Endothelial cell of umbilical vein (primary cell): ENCODE results near the gene PLA2G15. TPM values are rescaled to one million over a fixed set of nuclear protein-coding genes. Genes with fewer than 3 reads are reported as not detected.

Experiments used
- BruUV-seq: library from RNA; stranded (reverse); fragments of 400-500 nt; replicated peaks from 2 replicates; lab custom pipeline; 2021; lab: Mats Ljungman, UMichigan
- CTCF ChIA-PET: fragments of 300-600, 350-600 bp; sonication (Branson Sonifier 250); formaldehyde crosslinking; loops from one replicate; lab custom pipeline; 2021; ENCODE audit warnings: antibody characterized with exemption, inconsistent platforms; lab: Charles Lee
- POLR2A ChIA-PET: fragments of 300-600, 350-600 bp; sonication (Branson Sonifier 250); formaldehyde crosslinking; loops from one replicate; lab custom pipeline; 2021; ENCODE audit warnings: antibody characterized with exemption, inconsistent platforms; lab: Charles Lee
- DNase-seq: peaks from one replicate; pipeline ENCODE4 v3.0.0-alpha.2; 2011; ENCODE audit warnings: low read depth, low spot score
- FAIRE-seq: peaks from 2 replicates; lab custom pipeline; 2011; peaks lifted over from hg19 to GRCh38; lab: Jason Lieb, UNC
- H2AFZ ChIP-seq: 2 replicates; pipeline ENCODE4 v1.6.0; 2012; ENCODE audit warnings: low read depth, low read length, control low read depth, inconsistent platforms
- H3K27ac ChIP-seq: 2 replicates; pipeline ENCODE4 v1.5.1; 2011; ENCODE audit warnings: low read depth, mild to moderate bottlenecking, control low read depth, low read length, moderate library complexity; ENCODE audit not compliant: insufficient read depth
- H3K27me3 ChIP-seq, 2 experiments: 2 replicates each; pipeline versions ENCODE4 v1.6.0 to v1.6.1; 2011; ENCODE audit warnings: low read length in 2 of 2, mixed read lengths in 1 of 2; ENCODE audit not compliant: control insufficient read depth in 2 of 2, insufficient read depth in 2 of 2
- H3K36me3 ChIP-seq, 2 experiments: 2 replicates in 1 of 2; 3 replicates in 1 of 2; pipeline ENCODE4 v1.5.1; 2011; ENCODE audit warnings: low read length in 2 of 2, mild to moderate bottlenecking in 1 of 2, moderate library complexity in 1 of 2; ENCODE audit not compliant: control insufficient read depth in 2 of 2, insufficient read depth in 2 of 2; ENCODE audit errors: extremely low read depth in 1 of 2
- H3K4me1 ChIP-seq: 3 replicates; pipeline ENCODE4 v1.5.1; 2011; ENCODE audit warnings: mild to moderate bottlenecking, low read length; ENCODE audit not compliant: control insufficient read depth, insufficient read depth; ENCODE audit errors: extremely low read depth
- H3K4me2 ChIP-seq: 2 replicates; pipeline ENCODE4 v1.6.1; 2011; ENCODE audit warnings: low read length, control low read depth, mixed read lengths; ENCODE audit not compliant: insufficient read depth
- H3K4me3 ChIP-seq, 3 experiments: fragments of 200-600 bp in 1 of 3; sonication (generic), shearing (Covaris generic) in 1 of 3; replicated peaks in 1 of 3; 2 replicates each; pipeline ENCODE4 v1.5.1; 2011 to 2016; ENCODE audit warnings: control low read depth in 3 of 3, low read length in 3 of 3, mild to moderate bottlenecking in 2 of 3, inconsistent platforms in 1 of 3, low read depth in 1 of 3, moderate library complexity in 1 of 3; ENCODE audit not compliant: insufficient read depth in 1 of 3
- H3K79me2 ChIP-seq: 2 replicates; pipeline ENCODE4 v1.6.0; 2012; ENCODE audit warnings: low read length, inconsistent platforms; ENCODE audit not compliant: control insufficient read depth, insufficient read depth
- H3K9ac ChIP-seq: replicated peaks from 2 replicates; pipeline ENCODE3; 2011; ENCODE audit warnings: low read length, control low read depth; ENCODE audit not compliant: insufficient read depth; ENCODE audit errors: extremely low read depth
- H3K9me1 ChIP-seq: replicated peaks from 3 replicates; pipeline ENCODE4 v1.6.0; 2011; ENCODE audit warnings: mild to moderate bottlenecking, low read length; ENCODE audit not compliant: control insufficient read depth, insufficient read depth; ENCODE audit errors: extremely low read depth
- H3K9me3 ChIP-seq: replicated peaks from 2 replicates; pipeline ENCODE4 v1.5.1; 2012; ENCODE audit warnings: low read length, inconsistent platforms; ENCODE audit not compliant: control insufficient read depth, insufficient read depth
- H4K20me1 ChIP-seq: replicated peaks from 2 replicates; pipeline ENCODE3; 2011; ENCODE audit warnings: mild to moderate bottlenecking, low read length; ENCODE audit not compliant: control insufficient read depth, insufficient read depth; ENCODE audit errors: extremely low read depth
- EZH2 ChIP-seq: IDR thresholded peaks from 2 replicates; pipeline ENCODE4 v1.6.1; 2012; ENCODE audit warnings: borderline replicate concordance, low read depth, mild to moderate bottlenecking, moderate library complexity, low read length, inconsistent platforms; ENCODE audit not compliant: severe bottlenecking
- FOS ChIP-seq: IDR thresholded peaks from 2 replicates; pipeline ENCODE4 v1.6.1; 2011; ENCODE audit warnings: mild to moderate bottlenecking, low read length, moderate library complexity, borderline replicate concordance; ENCODE audit not compliant: insufficient read depth
- GATA2 ChIP-seq: IDR thresholded peaks from 2 replicates; pipeline ENCODE4 v1.7.0; 2011; ENCODE audit warnings: low read depth, mild to moderate bottlenecking, moderate library complexity, mixed read lengths, low read length; ENCODE audit not compliant: insufficient read length, insufficient read depth
- JUN ChIP-seq: IDR thresholded peaks from 2 replicates; pipeline ENCODE4 v1.6.1; 2011; ENCODE audit warnings: borderline replicate concordance, low read depth; ENCODE audit not compliant: insufficient read length, insufficient read depth
- MYC ChIP-seq: IDR thresholded peaks from one replicate; pipeline ENCODE4 v1.6.1; 2011; ENCODE audit warnings: mild to moderate bottlenecking, low read depth, low read length
- POLR2A ChIP-seq: IDR thresholded peaks from 2 replicates; pipeline ENCODE4 v1.6.1; 2012; ENCODE audit warnings: low read depth, mild to moderate bottlenecking, control low read depth, low read length
- POLR2AphosphoS5 ChIP-seq: IDR thresholded peaks from 2 replicates; pipeline ENCODE4 v1.6.1; 2012; ENCODE audit warnings: low read depth, mild to moderate bottlenecking, control low read depth, low read length, moderate library complexity; ENCODE audit not compliant: insufficient read depth
- dilution Hi-C: fragments of 300-500 bp; cut with MboI; formaldehyde crosslinking; loops from one replicate; pipeline ENCODE4 v1.15.0; 2019; ENCODE audit warnings: low sequenced_read_pairs; ENCODE audit not compliant: extremely low pct_ligation_motif_present
- intact Hi-C: fragments of 100-400 bp; cut with micrococcal nuclease; formaldehyde crosslinking; loops from one replicate; pipeline ENCODE4 v1.10.0; 2022
- polyA plus RNA-seq, 4 experiments: library from polyadenylated mRNA; depleted of rRNA in 3 of 4; stranded (reverse) in 3 of 4; unstranded in 1 of 4; fragments of >200 nt; gene quantifications; 2 replicates each; pipeline versions ENCODE4 v1.2.1 to v1.2.3, GENCODE V29; 2011 to 2012; ENCODE audit warnings: missing spikeins in 1 of 4
- total RNA-seq: library from RNA; stranded (reverse); gene quantifications from 2 replicates; pipeline ENCODE4 v1.2.3, GENCODE V29; 2021
- TF ChIP-seq, protein P1 (sequence below): IDR thresholded peaks from 2 replicates; pipeline ENCODE4 v1.6.1; 2011; ENCODE audit not compliant: insufficient read depth, insufficient read length
- TF ChIP-seq, protein P2 (sequence below), 2 donors: IDR thresholded peaks; 1 replicate in 1 of 2; 2 replicates in 1 of 2; pipeline ENCODE4 v1.5.1; 2011; ENCODE audit warnings: low read length in 2 of 2, mild to moderate bottlenecking in 2 of 2, moderate library complexity in 2 of 2, control low read depth in 1 of 2, inconsistent platforms in 1 of 2, low read depth in 1 of 2; ENCODE audit not compliant: insufficient read depth in 1 of 2; ENCODE audit errors: extremely low read depth in 1 of 2

Gene PLA2G15
- total and polyA plus RNA-seq, 2 donors (not counting 3 experiments of a cell fraction or from before 2014, with no cell fraction given): 24.3 to 41.8 TPM

DNA sequence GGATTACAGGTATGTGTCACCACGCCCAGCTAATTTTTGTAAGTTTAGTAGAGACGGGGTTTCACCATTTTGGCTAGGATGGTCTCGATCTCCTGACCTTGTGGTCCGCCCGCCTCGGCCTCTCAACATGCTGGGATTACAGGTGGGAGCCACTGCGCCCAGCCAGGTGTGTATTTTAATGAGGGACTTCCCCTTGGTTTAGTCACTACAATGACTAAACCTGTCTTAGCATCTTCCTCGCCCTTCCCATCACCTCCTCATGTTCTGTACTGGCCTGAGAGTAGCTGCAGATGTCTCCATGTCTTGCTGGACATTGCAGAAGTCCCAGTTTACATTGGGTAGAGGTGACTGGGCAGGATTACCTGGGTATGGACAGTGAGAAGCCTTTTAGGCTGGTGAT lies 28.7 kb downstream of the PLA2G15 start:
- TF ChIP-seq EZH2: no peak
- no peak for TF ChIP-seq POLR2A
- TF ChIP-seq, protein P1, sequence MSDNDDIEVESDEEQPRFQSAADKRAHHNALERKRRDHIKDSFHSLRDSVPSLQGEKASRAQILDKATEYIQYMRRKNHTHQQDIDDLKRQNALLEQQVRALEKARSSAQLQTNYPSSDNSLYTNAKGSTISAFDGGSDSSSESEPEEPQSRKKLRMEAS: no peak
- TF ChIP-seq, protein P2, sequence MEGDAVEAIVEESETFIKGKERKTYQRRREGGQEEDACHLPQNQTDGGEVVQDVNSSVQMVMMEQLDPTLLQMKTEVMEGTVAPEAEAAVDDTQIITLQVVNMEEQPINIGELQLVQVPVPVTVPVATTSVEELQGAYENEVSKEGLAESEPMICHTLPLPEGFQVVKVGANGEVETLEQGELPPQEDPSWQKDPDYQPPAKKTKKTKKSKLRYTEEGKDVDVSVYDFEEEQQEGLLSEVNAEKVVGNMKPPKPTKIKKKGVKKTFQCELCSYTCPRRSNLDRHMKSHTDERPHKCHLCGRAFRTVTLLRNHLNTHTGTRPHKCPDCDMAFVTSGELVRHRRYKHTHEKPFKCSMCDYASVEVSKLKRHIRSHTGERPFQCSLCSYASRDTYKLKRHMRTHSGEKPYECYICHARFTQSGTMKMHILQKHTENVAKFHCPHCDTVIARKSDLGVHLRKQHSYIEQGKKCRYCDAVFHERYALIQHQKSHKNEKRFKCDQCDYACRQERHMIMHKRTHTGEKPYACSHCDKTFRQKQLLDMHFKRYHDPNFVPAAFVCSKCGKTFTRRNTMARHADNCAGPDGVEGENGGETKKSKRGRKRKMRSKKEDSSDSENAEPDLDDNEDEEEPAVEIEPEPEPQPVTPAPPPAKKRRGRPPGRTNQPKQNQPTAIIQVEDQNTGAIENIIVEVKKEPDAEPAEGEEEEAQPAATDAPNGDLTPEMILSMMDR (IDR thresholded peaks at IDR 0.05; ENCODE audit: extremely low read depth in 1 of 2, insufficient read depth in 1 of 2, low read depth in 1 of 2, low read length in 2 of 2): no peak
- no peaks in the 10 kb centered on the region for H3K27me3 ChIP-seq
- no peaks in the 10 kb centered on the region for H3K9me1 ChIP-seq
- H3K4me2 ChIP-seq: no peak overlapping the region
- no TSS peak for BruUV-seq
- H3K79me2 ChIP-seq: peaks cover 67% of the 10 kb centered on the region
- no peak overlapping the region for H3K9ac ChIP-seq
- H3K9me3 ChIP-seq: no peaks in the 10 kb centered on the region
- DNase-seq (no peak), FAIRE-seq (no peak)
- POLR2A ChIA-PET: no interaction called here
- dilution Hi-C loops: no loop called here
- H3K4me1 ChIP-seq: no peaks in the 10 kb centered on the region
- no peaks in the 10 kb centered on the region for H4K20me1 ChIP-seq
- intact Hi-C loops: no loop called here
- no peak overlapping the region for H2AFZ ChIP-seq
- CTCF ChIA-PET: interaction anchor here (1.3 to 4.0 kb wide), 2 partner anchors 11 to 13 kb away, joined by 5 to 27 read pairs; partner anchors contain the start of gene SLC7A6
- no peak overlapping the region for H3K4me3 ChIP-seq
- peaks cover 0 to 26% of the 10 kb centered on the region in 2 experiments for H3K36me3 ChIP-seq
- H3K27ac ChIP-seq: no peak overlapping the region

DNA sequence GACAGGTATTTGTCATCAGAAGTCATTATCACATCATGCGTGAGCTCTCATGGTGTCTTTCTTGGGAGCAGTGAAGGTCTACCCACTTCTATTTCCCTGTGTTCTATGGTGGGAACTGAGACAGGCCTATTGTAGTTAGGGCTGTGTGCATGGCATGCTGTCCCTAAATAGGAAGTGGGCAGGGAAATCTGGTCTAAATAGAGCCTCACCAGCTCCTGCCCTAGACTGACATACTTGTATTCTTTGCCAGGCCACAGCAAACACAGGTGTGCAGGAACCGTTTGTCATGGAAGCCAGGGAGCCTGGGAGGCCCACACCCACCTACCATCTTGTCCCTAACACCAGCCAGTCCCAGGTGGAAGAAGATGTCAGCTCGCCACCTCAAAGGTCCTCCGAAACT lies 29.3 kb downstream of the PLA2G15 start:
- FAIRE-seq: no peak
- Histone ChIP-seq H3K4me1 (no peaks in the 10 kb centered on the region), H3K4me2 (no peak overlapping the region), H3K27me3 (no peaks in the 10 kb centered on the region), H3K4me3 (no peak overlapping the region), H3K9ac (no peak overlapping the region), H3K36me3 (peaks cover 0 to 26% of the 10 kb centered on the region in 2 experiments), H3K9me1 (no peaks in the 10 kb centered on the region), H2AFZ (no peak overlapping the region), H4K20me1 (no peaks in the 10 kb centered on the region), H3K9me3 (no peaks in the 10 kb centered on the region), H3K79me2 (peaks cover 65% of the 10 kb centered on the region), H3K27ac (no peak overlapping the region)
- intact Hi-C loops (no loop called here), dilution Hi-C loops (no loop called here)
- ChIA-PET CTCF (interaction anchor here (1.0 to 4.0 kb wide), 4 partner anchors 12 to 54 kb away, joined by 3 to 27 read pairs (median 4); partner anchors contain the start of gene SLC7A6), POLR2A (no interaction called here)
- TF ChIP-seq POLR2AphosphoS5: no peak
- no peak for TF ChIP-seq FOS
- no peak for TF ChIP-seq EZH2
- TF ChIP-seq GATA2: no peak
- TF ChIP-seq MYC: no peak
- TF ChIP-seq, protein P1: no peak
- TF ChIP-seq POLR2A: no peak
- TF ChIP-seq, protein P2 (IDR thresholded peaks at IDR 0.05; ENCODE audit: extremely low read depth in 1 of 2, insufficient read depth in 1 of 2, low read depth in 1 of 2, low read length in 2 of 2): no peak
- TF ChIP-seq JUN: no peak
- BruUV-seq: no TSS peak
- no peak for DNase-seq
